Esophagus squamous epithelium (tissue), 5 donors: Measurements from ENCODE around the gene HMG20A. TPM values are rescaled to one million over a fixed set of nuclear protein-coding genes. Genes with fewer than 3 reads are reported as not detected.
A peak's percentile ranks its signal among the peaks of the same experiment; 100 is the strongest.

Experiments used
- DNase-seq: peaks from one replicate; lab custom pipeline; 2025; lab: John Stamatoyannopoulos, UW
- H3K27ac ChIP-seq, 4 donors: fragments of 200-600 bp; sonication (generic); one replicate each; pipeline ENCODE4 v1.5.1; 2016 to 2019; ENCODE audit warnings: mild to moderate bottlenecking in 1 of 4
- H3K27me3 ChIP-seq, 4 donors: fragments of 200-600 bp; sonication (generic); 1 replicate in 3 of 4; 2 replicates in 1 of 4; pipeline versions ENCODE4 v1.5.1 to v1.6.0; 2017 to 2021; ENCODE audit warnings: antibody characterized with exemption in 1 of 4
- H3K36me3 ChIP-seq, 3 donors: fragments of 200-600 bp; sonication (generic); one replicate each; pipeline ENCODE4 v1.5.1; 2016 to 2019
- H3K4me1 ChIP-seq, 3 donors: fragments of 200-600 bp; sonication (generic); one replicate each; pipeline ENCODE4 v1.5.1; 2017 to 2019
- H3K4me3 ChIP-seq, 4 donors: fragments of 200-600 bp; sonication (generic); 1 replicate in 3 of 4; 2 replicates in 1 of 4; pipeline ENCODE4 v1.5.1; 2016 to 2019; ENCODE audit warnings: mild to moderate bottlenecking in 2 of 4, moderate library complexity in 1 of 4
- H3K9me3 ChIP-seq, 3 donors: fragments of 200-600 bp; sonication (generic); one replicate each; pipeline ENCODE4 v1.5.1; 2016 to 2019
- POLR2A ChIP-seq, 4 donors: fragments of 450-650 bp; IDR thresholded peaks; one replicate each; pipeline ENCODE4 v1.6.1; 2017; ENCODE audit warnings: antibody characterized with exemption in 4 of 4, mild to moderate bottlenecking in 4 of 4, moderate library complexity in 3 of 4
- WGBS, 2 donors: methylation state at CpG; one replicate each; pipeline ENCODE4 v1.1.5; 2018; 5-methylcytosine and 5-hydroxymethylcytosine counted together
- intact Hi-C: fragments of 100-400 bp; cut with DNase I; formaldehyde crosslinking; loops from one replicate; pipeline ENCODE4 v1.15.0; 2022
- total RNA-seq, 4 donors: library from RNA; depleted of rRNA; stranded (reverse); fragments of >200 nt; gene quantifications; one replicate each; pipeline ENCODE4 v1.1.0, GENCODE V29; 2016
- TF ChIP-seq, protein P1 (sequence below), 6 experiments: fragments of 450-650 bp in 4 of 6; fragments of 200-600 bp in 2 of 6; sonication (generic) in 2 of 6; IDR thresholded peaks; one replicate each; pipeline ENCODE4 v1.5.1; 2016 to 2019; ENCODE audit warnings: antibody characterized with exemption in 6 of 6, mild to moderate bottlenecking in 4 of 6, moderate library complexity in 4 of 6
- donor health status: DM: yes; HTN: yes; CAD: no.

The HMG20A gene
- total RNA-seq, 4 donors from 2014 or later, result 7.9 to 22.7 (median 12.9) TPM

- TF ChIP-seq, protein P1, sequence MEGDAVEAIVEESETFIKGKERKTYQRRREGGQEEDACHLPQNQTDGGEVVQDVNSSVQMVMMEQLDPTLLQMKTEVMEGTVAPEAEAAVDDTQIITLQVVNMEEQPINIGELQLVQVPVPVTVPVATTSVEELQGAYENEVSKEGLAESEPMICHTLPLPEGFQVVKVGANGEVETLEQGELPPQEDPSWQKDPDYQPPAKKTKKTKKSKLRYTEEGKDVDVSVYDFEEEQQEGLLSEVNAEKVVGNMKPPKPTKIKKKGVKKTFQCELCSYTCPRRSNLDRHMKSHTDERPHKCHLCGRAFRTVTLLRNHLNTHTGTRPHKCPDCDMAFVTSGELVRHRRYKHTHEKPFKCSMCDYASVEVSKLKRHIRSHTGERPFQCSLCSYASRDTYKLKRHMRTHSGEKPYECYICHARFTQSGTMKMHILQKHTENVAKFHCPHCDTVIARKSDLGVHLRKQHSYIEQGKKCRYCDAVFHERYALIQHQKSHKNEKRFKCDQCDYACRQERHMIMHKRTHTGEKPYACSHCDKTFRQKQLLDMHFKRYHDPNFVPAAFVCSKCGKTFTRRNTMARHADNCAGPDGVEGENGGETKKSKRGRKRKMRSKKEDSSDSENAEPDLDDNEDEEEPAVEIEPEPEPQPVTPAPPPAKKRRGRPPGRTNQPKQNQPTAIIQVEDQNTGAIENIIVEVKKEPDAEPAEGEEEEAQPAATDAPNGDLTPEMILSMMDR (IDR thresholded peaks at IDR 0.05), result no peak
- no peak for TF ChIP-seq POLR2A (IDR thresholded peaks at IDR 0.05)
- no peaks in the 10 kb centered on the region for H3K9me3 ChIP-seq
- intact Hi-C loops, result no loop called here
- no peaks in the 10 kb centered on the region for H3K36me3 ChIP-seq
- no peaks in the 10 kb centered on the region for H3K27me3 ChIP-seq
- DNase-seq, result no peak
- peak overlapping the region; percentile 66 to 92 (median 92) for H3K4me3 ChIP-seq
- peak overlapping the region; percentile 92 to 98 (median 96) for H3K27ac ChIP-seq
- peaks cover 9 to 63% (median 16%) of the 10 kb centered on the region in 3 donors for H3K4me1 ChIP-seq
- WGBS, 2 donors, result 0 to 3% methylated on average over 3 of the region's 3 CpGs
These were observed 647 bp downstream of the HMG20A start for GRCh38 chr15:77421370-77421700.

DNA sequence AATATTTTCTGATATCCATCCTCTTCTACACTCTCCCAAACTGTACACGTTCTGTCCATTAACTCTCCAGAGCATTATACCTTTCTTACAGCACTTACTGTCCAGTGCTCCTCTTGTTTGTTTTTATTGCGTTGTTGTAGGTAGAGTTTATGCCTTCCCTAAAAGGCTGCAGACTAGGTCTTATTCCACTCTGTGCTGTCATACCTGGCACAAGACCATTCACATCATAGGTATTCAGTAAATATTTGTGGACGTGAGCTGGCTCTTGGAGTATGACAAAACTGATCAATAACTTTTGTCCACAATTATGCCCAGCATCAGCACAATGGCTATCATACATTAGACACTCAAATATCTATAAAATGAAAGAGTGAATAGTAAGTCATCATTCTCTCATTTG lies 4.4 kb downstream of the HMG20A start:
- intact Hi-C loops, result no loop called here
- TF ChIP-seq, protein P1 (IDR thresholded peaks at IDR 0.05), result no peak
- no peak for TF ChIP-seq POLR2A (IDR thresholded peaks at IDR 0.05)
- Histone ChIP-seq H3K4me1 (peaks cover 9 to 34% (median 16%) of the 10 kb centered on the region in 3 donors), H3K9me3 (no peaks in the 10 kb centered on the region), H3K27me3 (no peaks in the 10 kb centered on the region), H3K4me3 (no peak overlapping the region), H3K36me3 (no peaks in the 10 kb centered on the region), H3K27ac (no peak overlapping the region)
- 86 to 87% methylated on average over 3 of the region's 3 CpGs for WGBS, 2 donors
- DNase-seq, result no peak

GRCh38 chr15:77426377-77426776 lies 5.7 kb downstream of the HMG20A start:
- intact Hi-C loops, result no loop called here
- whole genome bisulfite sequencing, 2 donors, result 67 to 80% methylated on average over 1 of the region's 1 CpG
- Histone ChIP-seq H3K9me3 (no peaks in the 10 kb centered on the region), H3K27ac (no peak overlapping the region), H3K27me3 (no peaks in the 10 kb centered on the region), H3K36me3 (no peaks in the 10 kb centered on the region), H3K4me1 (peaks cover 9 to 28% (median 14%) of the 10 kb centered on the region in 3 donors), H3K4me3 (no peak overlapping the region)
- no peak for DNase-seq
- TF ChIP-seq, protein P1 (IDR thresholded peaks at IDR 0.05), result no peak
- no peak for TF ChIP-seq POLR2A (IDR thresholded peaks at IDR 0.05)

- H3K27ac ChIP-seq, result no peak overlapping the region
- no peaks in the 10 kb centered on the region for H3K36me3 ChIP-seq
- no peak overlapping the region for H3K4me3 ChIP-seq
- DNase-seq, result no peak
- no peaks in the 10 kb centered on the region for H3K9me3 ChIP-seq
- no peak for TF ChIP-seq POLR2A (IDR thresholded peaks at IDR 0.05)
- TF ChIP-seq, protein P1 (IDR thresholded peaks at IDR 0.05), result no peak
- intact Hi-C loops, result no loop called here
- H3K4me1 ChIP-seq, result peaks cover 4 to 23% (median 9%) of the 10 kb centered on the region in 3 donors
- no peaks in the 10 kb centered on the region for H3K27me3 ChIP-seq
- WGBS, 2 donors, result 83 to 88% methylated on average over 1 of the region's 1 CpG
These were observed 6.2 kb downstream of the HMG20A start for GRCh38 chr15:77426871-77427270.

DNA sequence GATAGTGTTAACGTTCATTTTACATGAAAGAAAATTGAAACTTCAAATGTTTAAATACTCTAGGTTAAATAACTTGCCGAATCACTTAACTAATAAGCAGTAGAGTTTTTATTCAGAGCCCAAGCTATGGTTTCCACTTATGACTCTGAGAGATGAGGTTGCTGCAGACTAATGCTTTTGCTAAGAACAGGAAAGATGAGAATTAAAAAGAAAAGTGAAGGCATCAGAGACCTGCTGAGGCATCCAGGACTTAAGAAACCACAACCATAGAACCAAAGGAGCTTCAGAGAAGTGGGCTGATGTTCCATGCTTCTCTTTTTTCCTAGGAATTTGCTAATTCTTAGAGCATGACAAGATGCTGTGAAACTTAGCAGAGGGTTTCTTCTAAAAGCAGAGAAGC lies 9.5 kb downstream of the HMG20A start:
- H3K4me1 ChIP-seq, result no peaks in the 10 kb centered on the region
- peaks cover 0 to under 1% (median 0%) of the 10 kb centered on the region in 3 donors for H3K36me3 ChIP-seq
- TF ChIP-seq, protein P1 (IDR thresholded peaks at IDR 0.05), result no peak
- TF ChIP-seq POLR2A (IDR thresholded peaks at IDR 0.05), result no peak
- H3K9me3 ChIP-seq, result no peaks in the 10 kb centered on the region
- no peak overlapping the region for H3K27ac ChIP-seq
- no peak for DNase-seq
- H3K4me3 ChIP-seq, result no peak overlapping the region
- H3K27me3 ChIP-seq, result no peaks in the 10 kb centered on the region
- intact Hi-C loops, result no loop called here
- 65 to 70% methylated on average over 2 of the region's 2 CpGs for WGBS, 2 donors
